VCaP (cell line): ENCODE results near the gene HSF2.
A peak's percentile ranks its signal among the peaks of the same experiment; 100 is the strongest.

ENCODE experiments used
- H3K27ac ChIP-seq: fragments of 450-650 bp; 2 replicates; pipeline ENCODE4 v1.5.1; 2017
- TF ChIP-seq, protein P1 (sequence below): fragments of 450-650 bp; conservative IDR thresholded peaks from 2 replicates; pipeline ENCODE4 v1.5.1; 2017; ENCODE audit warnings: mild to moderate bottlenecking, moderate library complexity

Gene HSF2

DNA sequence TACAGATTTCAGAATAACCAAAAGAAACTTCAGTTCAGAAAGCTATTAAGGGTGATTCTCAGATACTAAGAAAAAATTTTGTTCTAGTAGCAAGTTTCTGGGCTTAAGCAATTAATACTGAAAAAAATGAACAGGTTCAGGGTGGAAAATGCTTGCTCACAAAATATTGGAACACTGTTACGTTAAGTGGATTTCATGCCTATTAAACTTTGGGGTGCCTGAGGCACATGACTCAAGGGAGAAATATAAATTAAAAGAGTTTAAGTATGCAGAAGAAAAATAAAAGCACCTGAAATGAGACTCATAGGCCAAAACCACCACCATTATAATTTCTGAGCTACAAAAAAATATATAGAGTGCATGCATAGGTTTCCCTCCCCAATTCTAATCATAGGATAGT is 32.3 kb upstream of the HSF2 start:
- no peak overlapping the region for H3K27ac ChIP-seq
- TF ChIP-seq, protein P1, sequence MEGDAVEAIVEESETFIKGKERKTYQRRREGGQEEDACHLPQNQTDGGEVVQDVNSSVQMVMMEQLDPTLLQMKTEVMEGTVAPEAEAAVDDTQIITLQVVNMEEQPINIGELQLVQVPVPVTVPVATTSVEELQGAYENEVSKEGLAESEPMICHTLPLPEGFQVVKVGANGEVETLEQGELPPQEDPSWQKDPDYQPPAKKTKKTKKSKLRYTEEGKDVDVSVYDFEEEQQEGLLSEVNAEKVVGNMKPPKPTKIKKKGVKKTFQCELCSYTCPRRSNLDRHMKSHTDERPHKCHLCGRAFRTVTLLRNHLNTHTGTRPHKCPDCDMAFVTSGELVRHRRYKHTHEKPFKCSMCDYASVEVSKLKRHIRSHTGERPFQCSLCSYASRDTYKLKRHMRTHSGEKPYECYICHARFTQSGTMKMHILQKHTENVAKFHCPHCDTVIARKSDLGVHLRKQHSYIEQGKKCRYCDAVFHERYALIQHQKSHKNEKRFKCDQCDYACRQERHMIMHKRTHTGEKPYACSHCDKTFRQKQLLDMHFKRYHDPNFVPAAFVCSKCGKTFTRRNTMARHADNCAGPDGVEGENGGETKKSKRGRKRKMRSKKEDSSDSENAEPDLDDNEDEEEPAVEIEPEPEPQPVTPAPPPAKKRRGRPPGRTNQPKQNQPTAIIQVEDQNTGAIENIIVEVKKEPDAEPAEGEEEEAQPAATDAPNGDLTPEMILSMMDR: no peak

DNA sequence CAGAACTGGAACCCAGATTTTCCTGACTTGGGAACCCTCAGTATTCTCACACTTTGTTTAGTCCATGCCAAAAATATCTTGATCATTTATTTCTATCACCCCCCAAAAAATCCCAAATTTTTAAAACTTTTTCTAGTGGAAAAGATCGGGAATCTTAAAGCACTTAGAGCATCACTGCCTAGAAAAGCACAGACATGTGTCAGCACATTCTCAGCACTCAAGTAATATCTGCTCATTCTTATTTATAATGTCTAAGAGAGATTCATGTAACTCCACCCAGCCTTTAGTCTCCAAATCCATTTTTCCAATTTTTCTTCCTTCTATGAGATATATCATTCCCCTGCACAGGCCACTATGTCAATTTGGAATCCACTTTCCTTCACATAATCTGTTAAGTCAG is 29.9 kb upstream of the HSF2 start:
- TF ChIP-seq, protein P1: no peak
- H3K27ac ChIP-seq: no peak overlapping the region

DNA sequence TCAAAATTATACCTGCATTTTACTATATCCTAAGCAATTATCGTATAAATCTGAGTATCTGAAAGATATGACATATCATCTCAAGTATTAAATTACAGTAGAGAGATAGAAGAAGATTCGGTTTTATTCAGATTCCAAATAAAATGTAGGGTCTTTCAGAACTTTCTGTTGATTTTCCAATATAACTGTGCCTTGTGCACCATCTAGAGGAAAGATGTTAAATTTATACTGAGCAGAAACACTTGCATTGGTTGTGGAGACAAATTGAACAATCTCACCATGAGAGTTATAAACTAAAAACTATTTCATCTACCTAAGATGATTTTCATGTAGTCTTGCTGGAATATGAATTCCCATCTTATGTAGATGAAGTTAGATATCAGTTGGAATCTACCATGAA is 26.8 kb upstream of the HSF2 start:
- H3K27ac ChIP-seq: no peak overlapping the region
- TF ChIP-seq, protein P1: peak; percentile 49

DNA sequence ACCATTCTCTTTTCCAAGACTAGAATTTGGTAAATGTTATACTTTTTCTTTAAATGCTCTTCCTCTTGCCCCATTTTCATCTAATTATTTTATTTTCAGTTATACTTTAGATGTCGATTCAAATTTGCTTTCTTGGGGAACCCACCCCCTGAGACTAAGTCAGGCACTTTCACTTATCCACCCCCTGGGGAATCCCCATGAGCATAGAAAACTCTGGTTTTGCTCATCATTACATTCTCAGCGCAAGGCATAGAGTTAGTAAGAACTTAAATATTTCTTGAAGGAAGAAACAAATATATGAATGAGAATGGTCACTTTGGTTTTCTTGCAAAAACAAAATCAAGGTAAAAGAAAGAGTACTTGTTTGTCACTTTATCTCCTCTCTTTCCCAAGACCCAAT is 25.1 kb upstream of the HSF2 start:
- no peak overlapping the region for H3K27ac ChIP-seq
- TF ChIP-seq, protein P1: no peak

DNA sequence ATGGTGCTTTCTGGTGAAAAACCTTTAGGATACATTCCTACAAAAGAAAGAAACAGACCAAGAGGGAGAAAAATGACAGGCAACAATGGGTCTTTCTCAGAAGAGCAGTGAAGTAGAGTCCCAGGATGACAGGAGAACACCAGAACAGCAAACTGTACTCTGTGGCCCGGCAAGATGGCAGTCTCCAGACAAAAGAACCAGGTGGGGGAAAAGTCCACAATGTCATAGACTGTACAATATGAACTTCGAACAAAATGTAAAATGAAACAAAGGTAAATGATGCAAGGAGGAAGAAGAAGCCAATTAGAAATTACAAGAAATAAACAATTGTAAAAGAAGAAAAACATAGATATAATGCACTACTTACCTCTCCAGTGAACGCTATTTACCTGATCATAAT is 23.2 kb upstream of the HSF2 start:
- TF ChIP-seq, protein P1: no peak
- H3K27ac ChIP-seq: no peak overlapping the region

DNA sequence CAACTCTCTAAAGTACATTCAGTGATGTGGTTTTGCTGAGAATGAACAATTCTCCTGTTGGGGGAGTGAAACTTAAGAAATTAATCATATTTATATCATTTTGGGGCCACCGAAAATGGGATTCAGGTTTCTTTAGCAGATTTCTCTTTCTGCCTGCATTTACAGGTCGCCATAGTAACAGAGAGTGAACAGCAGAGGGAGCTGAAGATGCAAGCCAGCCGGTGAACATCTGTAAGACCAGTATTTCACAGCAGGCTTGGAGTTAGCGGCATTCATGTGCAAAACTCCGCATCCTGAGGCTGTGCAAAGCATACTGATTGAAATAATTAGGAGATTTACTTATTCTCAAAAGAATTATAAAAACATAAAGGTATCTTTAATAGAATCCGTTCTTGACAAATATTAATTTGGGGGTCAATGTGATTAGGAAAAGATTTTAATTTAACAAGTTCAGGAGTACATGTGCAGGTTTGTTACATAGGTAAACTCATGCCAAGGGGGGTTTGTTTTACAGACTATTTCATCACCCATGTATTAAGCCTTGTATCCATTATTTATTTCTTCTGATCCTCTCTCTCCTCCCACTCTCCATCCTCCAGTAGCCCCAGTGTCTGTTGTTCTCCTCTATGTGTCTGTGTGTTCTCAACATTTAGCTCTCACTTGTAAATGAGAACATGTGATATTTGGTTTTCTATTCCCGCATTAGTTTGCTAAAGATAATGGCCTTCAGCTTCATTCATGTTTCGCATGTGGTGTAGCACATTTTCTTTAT is 17.8 kb upstream of the HSF2 start:
- TF ChIP-seq, protein P1: peak; percentile 87
- no peak overlapping the region for H3K27ac ChIP-seq

DNA sequence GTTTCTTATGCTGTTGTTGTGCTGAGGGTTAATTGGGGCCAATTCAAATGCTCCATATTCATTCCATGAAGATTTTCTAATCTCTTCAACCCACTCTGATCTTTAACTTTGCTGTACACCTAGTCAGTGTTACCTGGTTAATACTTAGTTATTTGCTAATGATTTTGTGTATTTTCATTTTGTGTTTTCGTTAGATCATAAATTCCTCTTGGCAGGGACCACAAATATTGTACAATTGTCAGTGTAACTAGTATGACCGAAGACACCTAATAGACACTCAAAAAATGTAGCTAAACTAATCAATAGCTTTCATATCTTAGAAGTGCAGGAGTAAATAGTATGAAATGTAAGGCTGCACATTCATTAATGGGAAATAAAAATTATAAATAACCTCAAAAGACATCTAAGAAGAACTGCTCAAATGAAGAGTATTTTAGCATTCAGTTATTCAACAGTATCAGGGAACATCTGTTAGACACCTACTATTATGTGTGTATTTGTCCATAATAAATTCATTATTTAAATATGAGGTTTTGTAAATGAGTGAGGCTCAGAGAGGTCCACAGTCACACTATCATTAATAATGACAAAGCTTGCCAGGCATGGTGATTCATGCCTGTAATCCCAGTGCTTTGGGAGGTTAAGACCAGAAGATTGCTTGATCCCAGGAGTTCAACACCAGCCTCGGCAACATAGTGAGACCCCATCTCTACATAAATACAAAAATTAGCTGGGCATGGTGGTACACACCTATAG is 13.4 kb upstream of the HSF2 start:
- H3K27ac ChIP-seq: no peak overlapping the region
- TF ChIP-seq, protein P1: no peak
